Measurements from ENCODE around the gene HOXB5.

HOXB5 gene

DNA sequence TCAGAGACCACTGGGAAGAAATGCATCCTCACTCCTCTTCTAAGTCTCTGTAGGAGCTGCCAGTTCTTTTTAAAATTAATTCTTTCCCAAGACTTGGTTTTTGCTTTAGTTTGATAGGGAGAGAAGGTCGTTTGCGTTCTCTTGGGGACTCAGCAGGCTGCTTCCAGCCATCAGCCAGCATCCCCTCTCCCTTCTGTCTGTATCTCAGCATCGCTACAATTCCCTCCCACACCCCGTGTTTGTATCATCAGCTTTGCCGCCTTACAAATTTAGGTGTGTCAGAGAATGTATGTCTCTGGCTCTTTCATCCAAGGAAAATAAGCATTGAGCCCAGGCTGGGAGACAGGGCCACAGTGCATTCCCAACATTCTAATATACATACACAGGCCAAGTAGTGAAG is 5.8 kb upstream of the HOXB5 start:
- no peak for DNase-seq (ENCODE audit: extremely low read depth, low read depth)
- TF ChIP-seq, protein P1, sequence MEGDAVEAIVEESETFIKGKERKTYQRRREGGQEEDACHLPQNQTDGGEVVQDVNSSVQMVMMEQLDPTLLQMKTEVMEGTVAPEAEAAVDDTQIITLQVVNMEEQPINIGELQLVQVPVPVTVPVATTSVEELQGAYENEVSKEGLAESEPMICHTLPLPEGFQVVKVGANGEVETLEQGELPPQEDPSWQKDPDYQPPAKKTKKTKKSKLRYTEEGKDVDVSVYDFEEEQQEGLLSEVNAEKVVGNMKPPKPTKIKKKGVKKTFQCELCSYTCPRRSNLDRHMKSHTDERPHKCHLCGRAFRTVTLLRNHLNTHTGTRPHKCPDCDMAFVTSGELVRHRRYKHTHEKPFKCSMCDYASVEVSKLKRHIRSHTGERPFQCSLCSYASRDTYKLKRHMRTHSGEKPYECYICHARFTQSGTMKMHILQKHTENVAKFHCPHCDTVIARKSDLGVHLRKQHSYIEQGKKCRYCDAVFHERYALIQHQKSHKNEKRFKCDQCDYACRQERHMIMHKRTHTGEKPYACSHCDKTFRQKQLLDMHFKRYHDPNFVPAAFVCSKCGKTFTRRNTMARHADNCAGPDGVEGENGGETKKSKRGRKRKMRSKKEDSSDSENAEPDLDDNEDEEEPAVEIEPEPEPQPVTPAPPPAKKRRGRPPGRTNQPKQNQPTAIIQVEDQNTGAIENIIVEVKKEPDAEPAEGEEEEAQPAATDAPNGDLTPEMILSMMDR (IDR thresholded peaks at IDR 0.05; ENCODE audit: low read depth, low read length, missing control alignments): no peak
- H3K4me3 ChIP-seq (replicated peaks; ENCODE audit: low read depth, low read length): no peak overlapping the region

DNA sequence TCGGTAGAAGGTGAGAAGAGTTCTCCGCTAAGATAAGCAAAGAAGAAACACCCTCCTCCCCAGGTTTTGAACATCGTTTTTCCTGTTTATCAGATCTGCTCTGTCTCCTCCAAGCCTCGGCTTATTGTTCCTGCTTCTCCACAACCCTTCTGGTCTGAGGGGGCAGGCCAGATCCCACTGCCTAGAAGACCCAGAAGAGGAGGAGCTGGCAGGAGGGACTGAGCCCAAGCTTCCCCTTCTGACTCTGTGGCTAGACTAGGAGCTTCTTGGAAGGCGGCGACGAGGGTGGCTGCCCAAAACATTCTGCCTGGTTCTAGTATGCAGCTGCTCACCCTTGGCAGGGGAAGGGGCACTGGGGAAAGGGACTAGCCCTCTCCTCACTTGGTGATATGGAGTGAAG is 5.2 kb upstream of the HOXB5 start:
- H3K4me3 ChIP-seq (replicated peaks; ENCODE audit: low read depth, low read length): no peak overlapping the region
- no peak for DNase-seq (ENCODE audit: extremely low read depth, low read depth)
- TF ChIP-seq, protein P1 (IDR thresholded peaks at IDR 0.05; ENCODE audit: low read depth, low read length, missing control alignments): no peak

DNA sequence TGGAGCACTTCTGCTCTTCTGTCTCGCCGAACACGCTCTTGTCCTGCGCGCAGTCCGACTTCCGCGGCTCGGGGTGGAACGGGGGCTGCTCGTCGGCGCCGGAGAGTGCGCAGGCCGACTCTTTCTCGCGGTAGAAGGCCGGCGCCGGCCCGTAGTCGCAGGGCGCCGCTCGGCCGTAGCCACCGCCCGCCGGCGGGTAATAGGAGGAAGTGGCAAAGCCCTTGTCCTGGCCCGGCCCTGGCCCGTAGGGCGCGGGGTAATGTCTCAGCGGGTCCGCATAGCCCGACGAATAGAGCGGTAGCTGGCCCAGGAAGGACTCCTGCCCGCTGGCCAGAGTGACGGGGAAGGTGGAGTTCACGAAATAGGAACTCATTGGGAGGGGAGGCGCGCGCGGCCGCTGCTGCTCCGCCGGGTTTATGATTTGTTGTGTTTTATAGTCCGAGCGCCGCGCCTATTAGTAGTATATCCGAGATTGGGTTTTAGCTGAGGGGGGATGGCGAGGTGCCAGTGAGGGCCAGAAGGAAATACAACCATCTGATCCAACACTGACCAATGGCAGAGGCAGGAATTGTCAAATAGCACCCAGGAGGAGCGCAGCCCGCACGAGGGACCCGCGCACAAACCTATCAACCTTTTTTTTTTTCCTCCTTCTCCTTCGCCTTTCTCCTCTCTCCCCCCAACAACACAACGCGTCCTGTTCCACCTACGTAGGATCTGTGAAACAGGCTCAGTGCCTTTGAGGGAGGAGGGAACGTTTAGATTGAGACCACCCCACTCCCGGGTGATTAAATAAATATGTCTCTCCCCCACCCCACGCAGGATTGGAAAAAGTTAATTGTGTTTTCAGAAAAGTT is 4.4 kb upstream of the HOXB5 start:
- H3K4me3 ChIP-seq (replicated peaks; ENCODE audit: low read depth, low read length): no peak overlapping the region; the same call in 1 of the 2 replicates
- TF ChIP-seq, protein P1 (IDR thresholded peaks at IDR 0.05; ENCODE audit: low read depth, low read length, missing control alignments): no peak
- no peak for DNase-seq (ENCODE audit: extremely low read depth, low read depth)

DNA sequence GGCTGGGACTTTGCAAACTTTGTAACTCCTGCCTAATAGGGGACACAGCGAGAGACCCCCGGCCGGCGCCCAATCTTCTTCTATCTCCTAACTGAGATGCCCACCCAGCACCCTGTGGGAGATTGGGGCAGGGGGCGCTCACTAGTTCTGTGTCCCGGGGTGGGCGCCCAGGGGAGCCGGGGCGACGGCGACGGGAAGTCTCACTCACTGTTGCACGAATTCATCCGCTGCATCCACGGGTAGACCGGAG is 3.9 kb upstream of the HOXB5 start:
- DNase-seq (ENCODE audit: extremely low read depth, low read depth): no peak
- H3K4me3 ChIP-seq (replicated peaks; ENCODE audit: low read depth, low read length): no peak overlapping the region; the same call in 1 of the 2 replicates
- TF ChIP-seq, protein P1 (IDR thresholded peaks at IDR 0.05; ENCODE audit: low read depth, low read length, missing control alignments): no peak

DNA sequence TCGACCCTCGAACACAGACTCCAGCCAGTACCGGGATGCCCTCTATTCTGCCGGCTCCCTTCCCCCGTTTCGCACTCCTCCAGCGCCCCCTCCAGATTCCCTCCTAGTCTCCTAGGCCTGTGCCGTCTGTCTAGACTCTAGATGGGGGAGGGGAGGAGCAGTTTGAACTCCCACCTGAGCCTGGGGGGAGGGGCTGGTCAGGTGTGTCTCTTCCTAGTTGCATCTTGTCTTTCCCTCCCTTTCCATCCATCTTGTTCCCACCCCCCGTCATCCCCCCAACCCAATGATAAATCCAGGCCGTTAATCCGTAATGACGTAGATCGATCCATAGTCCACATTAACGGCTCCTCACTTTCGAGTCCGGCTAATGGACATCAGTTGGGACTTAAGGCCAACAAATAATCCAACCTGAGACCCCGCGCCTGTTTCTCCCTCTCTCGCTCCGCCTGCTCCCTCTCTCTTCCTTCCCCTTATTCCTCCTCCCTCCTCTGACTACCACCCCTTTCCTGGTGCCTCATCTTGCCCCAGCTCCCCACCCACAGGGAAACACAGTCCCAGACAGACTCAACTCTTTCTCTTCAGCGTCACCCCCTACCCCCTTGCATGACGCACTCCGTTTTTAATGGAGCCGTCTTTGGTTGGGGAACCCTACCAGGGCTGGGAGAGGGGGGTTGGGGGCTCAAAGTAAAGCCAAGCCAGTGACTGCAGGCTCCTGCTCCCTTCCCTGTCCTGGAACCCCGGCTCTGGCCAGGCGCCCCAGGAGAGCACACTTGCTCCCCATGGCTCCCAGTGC is 3.4 kb upstream of the HOXB5 start:
- H3K4me3 ChIP-seq (replicated peaks; ENCODE audit: low read depth, low read length): no peak overlapping the region
- TF ChIP-seq, protein P1 (IDR thresholded peaks at IDR 0.05; ENCODE audit: low read depth, low read length, missing control alignments): no peak
- DNase-seq (ENCODE audit: extremely low read depth, low read depth): no peak

DNA sequence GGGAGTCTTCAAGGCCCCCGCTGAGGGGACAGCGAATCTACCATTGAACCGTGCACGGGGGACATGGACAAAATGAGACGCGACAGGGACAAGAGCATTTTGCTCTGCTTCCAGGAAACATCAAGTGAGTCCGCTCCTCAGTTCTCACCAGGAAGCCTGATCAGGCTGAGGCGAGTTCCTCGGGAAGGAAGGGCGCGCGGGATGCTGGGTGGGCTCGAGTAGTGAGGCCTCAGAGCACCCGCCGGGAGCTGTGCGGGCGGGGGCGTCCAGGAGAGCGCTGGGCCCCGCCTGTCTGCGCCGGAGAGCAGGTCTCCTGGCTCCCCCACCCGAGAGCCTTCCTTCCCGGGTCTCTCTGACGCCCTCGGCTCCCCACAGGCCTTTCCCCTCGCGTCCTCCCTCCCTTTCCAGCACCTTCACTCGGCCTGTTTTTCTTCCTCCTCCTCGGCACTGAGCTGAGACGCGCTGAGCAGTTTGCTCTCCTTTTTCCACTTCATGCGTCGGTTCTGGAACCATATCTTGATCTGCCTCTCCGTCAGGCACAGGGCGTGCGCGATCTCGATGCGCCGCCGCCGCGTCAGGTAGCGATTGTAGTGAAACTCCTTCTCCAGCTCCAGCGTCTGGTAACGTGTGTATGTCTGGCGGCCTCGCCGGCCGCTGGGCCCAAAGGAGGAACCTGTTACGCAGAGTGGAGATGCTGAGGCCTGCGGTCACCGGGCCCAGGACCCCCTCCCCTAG is 2.6 kb upstream of the HOXB5 start:
- H3K4me3 ChIP-seq (replicated peaks; ENCODE audit: low read depth, low read length): no peak overlapping the region
- TF ChIP-seq, protein P1 (IDR thresholded peaks at IDR 0.05; ENCODE audit: low read depth, low read length, missing control alignments): no peak
- DNase-seq (ENCODE audit: extremely low read depth, low read depth): no peak
